H7 (cell line): Measurements from ENCODE around the gene EZH1. TPM values are rescaled to one million over a fixed set of nuclear protein-coding genes. Genes with fewer than 3 reads are reported as not detected.
A peak's percentile ranks its signal among the peaks of the same experiment; 100 is the strongest.

Source experiments
- DNase-seq: peaks from one replicate; pipeline ENCODE4 v3.0.0; 2012
- H3K27me3 ChIP-seq: 2 replicates; pipeline ENCODE4 v1.6.0; 2011; ENCODE audit warnings: mild to moderate bottlenecking, low read length; ENCODE audit not compliant: control insufficient read depth, insufficient read depth
- H3K36me3 ChIP-seq: replicated peaks from 2 replicates; pipeline ENCODE4 v1.5.1; 2011; ENCODE audit warnings: low read length; ENCODE audit not compliant: control insufficient read depth, insufficient read depth
- H3K4me3 ChIP-seq: 2 replicates; pipeline ENCODE4 v1.5.1; 2011; ENCODE audit warnings: low read depth, mild to moderate bottlenecking, control low read depth, low read length, moderate library complexity; ENCODE audit not compliant: insufficient read depth
- total RNA-seq: library from RNA; depleted of rRNA; stranded (reverse); fragments of >200 nt; shearing (Covaris generic); gene quantifications from 2 replicates; pipeline ENCODE4 v1.2.3, GENCODE V29; 2014

EZH1 gene
- total RNA-seq, 1 experiment from 2014 or later, result 13.9 TPM

DNA sequence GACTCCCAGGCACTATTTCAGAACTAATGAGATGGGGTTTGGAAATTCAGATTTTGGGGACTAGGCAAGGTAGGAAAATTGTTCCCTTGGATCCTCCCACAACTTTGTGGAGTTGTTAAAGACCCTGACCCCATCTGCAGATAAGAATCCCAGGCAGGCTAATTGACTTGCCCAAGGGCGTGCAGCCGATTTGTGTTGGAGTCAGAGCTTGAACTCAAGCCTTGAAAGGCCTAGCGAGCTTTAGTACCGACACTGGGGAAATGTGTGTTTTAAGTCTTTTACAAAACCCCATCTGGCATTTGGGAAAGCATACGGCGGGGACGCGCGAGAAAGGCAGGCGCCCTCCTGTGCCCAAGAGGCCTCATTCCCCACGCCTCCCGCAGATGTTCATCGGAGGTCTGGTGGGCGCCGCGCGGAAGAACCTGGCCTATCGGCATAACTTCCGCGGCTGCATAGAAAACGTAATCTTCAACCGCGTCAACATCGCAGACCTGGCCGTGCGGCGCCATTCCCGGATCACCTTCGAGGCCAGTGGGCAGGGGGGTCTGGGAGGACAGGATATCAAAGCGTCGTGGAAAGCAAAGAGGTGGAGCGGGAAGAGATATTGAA, 58.2 kb downstream of the EZH1 start:
- DNase-seq, result peak; percentile 62
- Histone ChIP-seq H3K4me3 (no peak overlapping the region), H3K36me3 (no peaks in the 10 kb centered on the region; the same call in 1 of the 2 replicates), H3K27me3 (peaks cover 15% of the 10 kb centered on the region)

DNA sequence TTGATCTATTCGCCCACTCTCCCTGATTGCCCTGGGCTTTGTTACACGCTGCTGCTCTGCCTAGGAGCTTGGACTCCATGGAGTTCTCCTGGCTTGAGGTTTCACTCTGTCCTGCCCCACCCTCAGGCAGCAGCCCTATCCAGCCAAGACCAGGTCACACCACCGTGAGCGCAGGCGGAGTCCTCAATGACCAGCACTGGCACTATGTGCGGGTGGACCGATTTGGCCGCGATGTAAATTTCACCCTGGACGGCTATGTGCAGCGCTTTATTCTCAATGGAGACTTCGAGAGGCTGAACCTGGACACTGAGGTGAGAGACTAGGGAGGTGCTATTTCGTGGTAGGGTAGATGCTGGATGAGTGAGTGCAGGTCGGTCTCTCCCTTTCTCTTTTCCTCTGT, 59.0 kb downstream of the EZH1 start:
- no peak overlapping the region for H3K4me3 ChIP-seq

DNA sequence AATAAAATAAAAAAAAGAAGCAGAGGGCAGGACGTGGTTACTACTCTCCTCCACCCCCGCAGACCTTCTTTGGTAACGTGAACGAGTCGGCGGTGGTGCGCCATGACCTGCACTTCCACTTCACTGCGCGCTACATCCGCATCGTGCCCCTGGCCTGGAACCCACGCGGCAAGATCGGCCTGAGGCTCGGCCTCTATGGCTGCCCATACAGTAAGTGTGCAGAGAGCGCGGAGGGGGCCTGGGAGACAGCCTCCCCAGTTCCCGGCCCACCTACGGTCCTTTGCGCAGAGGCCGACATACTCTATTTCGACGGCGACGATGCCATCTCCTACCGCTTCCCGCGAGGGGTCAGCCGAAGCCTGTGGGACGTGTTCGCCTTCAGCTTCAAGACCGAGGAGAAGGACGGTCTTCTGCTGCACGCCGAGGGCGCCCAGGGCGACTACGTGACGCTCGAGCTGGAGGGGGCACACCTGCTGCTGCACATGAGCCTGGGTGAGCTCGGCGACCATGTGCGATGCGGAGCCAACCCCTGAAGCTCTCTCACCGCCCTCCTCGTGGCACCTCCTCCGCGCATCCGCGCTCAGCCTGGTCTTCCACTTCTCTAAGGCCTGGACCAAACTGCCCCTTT, 59.8 kb downstream of the EZH1 start:
- Histone ChIP-seq H3K4me3 (no peak overlapping the region), H3K36me3 (no peaks in the 10 kb centered on the region; the same call in 1 of the 2 replicates), H3K27me3 (peaks cover 21% of the 10 kb centered on the region)
- no peak for DNase-seq

More for the DNA sequence above, 59.0 kb downstream of the EZH1 start:
- H3K36me3 ChIP-seq, result no peaks in the 10 kb centered on the region; the same call in 1 of the 2 replicates
- DNase-seq, result no peak
- peaks cover 15% of the 10 kb centered on the region for H3K27me3 ChIP-seq

DNA sequence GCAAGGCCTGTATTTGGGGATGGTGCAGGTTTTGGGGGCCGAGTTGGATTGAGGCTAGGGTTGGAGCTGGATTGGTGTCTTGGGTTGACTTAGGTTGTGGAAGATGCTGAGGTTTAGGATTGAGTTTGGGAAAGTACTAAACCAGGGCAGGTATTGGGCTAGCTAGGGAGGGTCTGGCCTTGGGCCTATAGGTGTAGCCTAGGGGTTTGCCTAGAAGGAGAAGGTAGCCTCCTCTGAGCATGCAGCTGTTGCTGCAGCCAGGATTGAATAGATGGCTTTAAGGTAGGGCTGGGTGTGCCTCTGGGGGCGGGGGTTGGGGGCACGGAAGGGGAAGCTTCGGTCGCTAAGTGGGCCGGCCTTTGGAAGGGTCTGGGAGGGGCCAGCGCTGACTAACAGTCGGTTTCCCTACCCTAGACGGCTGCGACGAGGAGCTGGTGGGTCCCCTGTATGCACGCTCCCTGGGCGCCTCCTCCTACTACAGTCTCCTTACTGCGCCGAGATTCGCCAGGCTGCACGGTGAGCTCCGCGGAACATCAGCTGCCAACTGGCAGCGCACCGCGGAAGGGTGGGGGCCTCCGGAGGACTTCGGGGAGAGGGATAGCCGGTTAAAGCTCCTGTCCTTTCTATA, 61.3 kb downstream of the EZH1 start:
- peaks cover 23% of the 10 kb centered on the region for H3K27me3 ChIP-seq
- peak overlapping the region; percentile 63; the same call in 1 of the 2 replicates for H3K4me3 ChIP-seq
- DNase-seq, result peak; percentile 81
- H3K36me3 ChIP-seq, result no peaks in the 10 kb centered on the region; the same call in 1 of the 2 replicates

DNA sequence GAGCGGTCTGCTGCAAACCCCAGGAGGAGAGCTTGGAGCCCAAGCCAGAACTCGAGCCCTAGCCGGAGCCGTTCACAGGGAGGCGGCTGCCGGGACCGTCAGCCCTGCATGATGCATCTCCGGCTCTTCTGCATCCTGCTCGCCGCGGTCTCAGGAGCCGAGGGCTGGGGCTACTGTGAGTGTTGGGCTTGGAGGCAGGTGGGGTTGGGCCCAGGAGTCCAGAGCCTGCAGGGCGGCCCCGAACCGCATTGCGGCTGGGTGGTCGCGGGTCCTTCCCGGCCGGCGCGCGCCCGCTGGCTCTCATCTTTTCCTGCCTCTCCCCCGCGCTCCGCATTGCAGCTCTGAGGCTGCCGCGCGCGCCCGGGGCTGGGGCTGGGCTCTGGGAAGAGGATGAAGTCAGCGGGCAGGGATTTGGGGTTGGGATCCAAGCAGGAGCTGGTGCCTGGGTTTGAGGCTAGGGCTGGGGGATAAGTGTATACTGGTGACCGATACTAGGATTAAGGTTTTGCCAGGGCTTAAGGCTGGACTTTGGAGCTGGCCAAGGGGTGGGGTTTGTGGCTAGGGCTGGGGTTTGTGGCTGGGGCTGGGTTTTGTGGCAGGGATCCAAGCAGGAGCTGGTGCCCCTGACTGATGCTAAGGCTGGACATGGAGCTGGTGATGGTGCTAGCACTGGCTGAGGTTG, 62.0 kb downstream of the EZH1 start:
- Histone ChIP-seq H3K27me3 (peaks cover 23% of the 10 kb centered on the region), H3K4me3 (peak overlapping the region; percentile 63), H3K36me3 (no peaks in the 10 kb centered on the region; the same call in 1 of the 2 replicates)
- peak; percentile 87 for DNase-seq

DNA sequence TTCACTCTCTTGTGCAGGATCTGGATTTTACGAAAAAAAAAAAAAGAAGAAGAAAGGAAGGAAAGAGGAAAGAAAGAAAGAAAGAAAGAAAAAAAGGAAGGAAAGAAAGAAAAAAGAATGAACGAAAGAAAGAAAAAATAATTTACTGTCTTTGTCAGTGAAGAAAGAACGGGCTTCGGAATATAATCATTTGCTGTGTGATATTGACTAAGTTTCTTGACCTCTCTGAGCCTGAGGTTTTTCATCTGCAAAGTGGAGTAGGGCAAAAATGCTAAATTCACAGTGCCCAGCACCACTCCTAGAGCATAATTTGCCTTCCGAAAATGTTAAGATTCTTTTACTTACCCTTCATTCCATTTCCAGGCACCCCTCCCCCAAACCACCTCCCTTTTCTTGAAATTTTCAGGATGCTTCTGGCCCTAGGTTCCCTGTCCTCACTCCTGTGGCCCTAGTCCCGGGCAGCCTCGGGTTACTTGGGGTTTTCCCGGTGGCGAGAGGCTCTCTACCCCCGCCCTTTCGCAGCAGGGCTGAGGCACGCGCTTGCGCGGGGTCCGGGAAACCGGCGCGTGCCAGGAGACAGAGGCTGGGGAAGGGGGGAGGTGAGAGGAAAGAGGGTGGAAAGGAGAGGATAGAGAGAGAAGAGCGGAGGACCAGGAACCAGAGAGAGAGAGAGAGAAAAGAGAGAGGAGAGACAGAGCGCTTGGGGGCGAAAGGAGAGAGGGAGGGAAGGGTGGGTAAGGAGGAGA, 62.7 kb downstream of the EZH1 start, which contains the start of gene CNTNAP1:
TSS of gene CNTNAP1 (plus strand) at position 556 of the 746 bp plus-strand sequence. CDS start 299 bp downstream, outside the sequence.
- peak; percentile 93 for DNase-seq
- H3K27me3 ChIP-seq, result peaks cover 23% of the 10 kb centered on the region

DNA sequence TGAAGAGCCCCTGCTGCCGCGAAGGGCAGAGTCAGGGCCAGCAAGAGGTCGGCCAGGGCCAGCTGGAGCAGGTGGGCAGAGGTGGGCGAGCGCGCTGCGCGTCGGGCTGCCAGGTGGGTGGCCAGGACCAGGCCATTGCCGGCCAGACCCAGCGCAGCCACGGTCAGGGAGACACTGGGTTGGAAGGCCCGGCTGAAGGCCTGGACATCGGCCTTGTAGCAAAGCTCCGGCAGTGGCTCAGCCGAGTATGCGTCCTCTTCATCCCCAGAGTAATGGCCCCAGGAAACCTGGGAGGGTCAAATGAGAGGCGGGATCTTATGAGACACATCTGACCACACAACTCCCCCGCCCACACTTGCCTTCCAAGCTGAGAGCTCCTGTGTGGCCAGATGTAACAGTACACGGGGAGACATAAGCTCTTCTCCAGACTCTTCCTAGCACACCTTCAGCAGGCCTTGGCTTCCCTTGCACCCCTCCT, 64.5 kb downstream of the EZH1 start:
- Histone ChIP-seq H3K36me3 (no peaks in the 10 kb centered on the region), H3K27me3 (peaks cover 33% of the 10 kb centered on the region), H3K4me3 (peak overlapping the region; percentile 45)
- peak; percentile 53 for DNase-seq

More for the DNA sequence above, 62.7 kb downstream of the EZH1 start, which contains the start of gene CNTNAP1:
- peak within 1 kb of the TSS; percentile 63 for H3K4me3 ChIP-seq
- no peaks in the 10 kb centered on the region; the same call in 1 of the 2 replicates for H3K36me3 ChIP-seq

DNA sequence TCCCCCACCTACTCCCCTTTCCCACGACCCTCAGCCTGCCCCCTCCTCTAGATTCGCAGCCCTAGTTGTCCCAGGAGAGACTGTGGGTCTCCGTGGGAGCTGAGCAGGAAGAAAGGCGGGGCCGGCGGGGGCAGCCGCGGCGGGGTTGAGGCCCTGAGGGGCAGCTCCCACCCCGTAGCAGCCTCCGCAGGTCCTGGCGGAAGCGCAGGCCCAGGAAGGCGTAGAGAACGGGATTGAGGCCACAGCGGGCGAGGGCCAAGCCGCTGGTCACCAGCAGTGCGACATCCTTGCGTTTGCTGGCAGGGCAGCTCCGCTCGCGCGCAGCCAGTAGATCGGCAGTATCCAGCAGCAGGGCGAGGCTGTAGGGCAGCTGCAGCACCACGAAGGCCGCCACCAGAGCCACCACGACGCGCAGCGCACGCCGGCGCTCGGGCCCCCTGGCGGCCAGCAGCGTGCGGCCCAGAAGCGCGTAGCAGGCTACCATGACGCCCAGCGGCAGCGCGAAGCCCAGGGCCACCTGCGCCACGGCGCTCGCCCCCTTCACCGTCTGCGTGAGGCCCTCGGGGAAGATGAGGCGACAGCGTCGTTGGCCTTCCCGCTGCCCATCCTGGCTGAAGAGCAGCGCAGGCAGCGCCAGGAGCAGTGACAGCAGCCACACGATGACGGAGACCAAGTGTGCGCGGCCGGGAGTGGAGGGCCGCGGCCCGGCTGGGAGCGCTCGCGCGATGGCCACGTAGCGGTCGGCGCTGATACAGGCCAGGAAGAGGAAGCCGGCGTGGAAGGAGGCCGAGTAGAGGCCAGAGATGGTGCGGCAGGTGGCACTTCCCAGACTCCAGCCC, 65.1 kb downstream of the EZH1 start:
- peak; percentile 91 for DNase-seq
- peak overlapping the region; percentile 45 for H3K4me3 ChIP-seq
- H3K36me3 ChIP-seq, result no peaks in the 10 kb centered on the region
- H3K27me3 ChIP-seq, result peaks cover 37% of the 10 kb centered on the region

DNA sequence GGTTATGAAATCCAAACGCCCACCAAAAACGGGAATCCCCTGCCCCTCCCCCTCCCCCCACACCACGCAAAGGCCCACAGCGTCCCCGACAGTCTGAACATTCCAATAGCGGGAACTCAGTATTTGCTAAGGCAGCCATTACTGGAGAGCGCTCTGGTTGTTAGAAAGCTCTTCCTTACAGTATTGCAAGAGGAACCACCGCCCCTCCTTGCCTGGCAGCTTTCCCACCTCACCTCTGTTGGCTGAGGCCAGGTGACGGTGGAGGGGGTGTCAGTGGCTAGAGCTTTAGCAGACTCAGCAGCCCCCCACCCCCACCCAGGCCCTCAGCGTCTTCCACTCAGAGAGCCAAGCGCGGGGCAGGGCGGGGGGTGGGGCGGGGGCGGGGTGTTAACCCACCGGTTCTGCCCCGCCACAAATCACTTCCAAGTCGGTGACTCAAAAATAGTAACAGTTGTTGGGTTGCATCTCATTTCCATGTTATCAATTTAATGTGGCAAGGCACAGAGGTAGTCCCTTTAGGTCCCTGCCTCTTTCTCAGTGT, 65.8 kb downstream of the EZH1 start:
- Histone ChIP-seq H3K36me3 (no peaks in the 10 kb centered on the region), H3K27me3 (peaks cover 41% of the 10 kb centered on the region), H3K4me3 (peak overlapping the region; percentile 72)
- peak; percentile 73 for DNase-seq

DNA sequence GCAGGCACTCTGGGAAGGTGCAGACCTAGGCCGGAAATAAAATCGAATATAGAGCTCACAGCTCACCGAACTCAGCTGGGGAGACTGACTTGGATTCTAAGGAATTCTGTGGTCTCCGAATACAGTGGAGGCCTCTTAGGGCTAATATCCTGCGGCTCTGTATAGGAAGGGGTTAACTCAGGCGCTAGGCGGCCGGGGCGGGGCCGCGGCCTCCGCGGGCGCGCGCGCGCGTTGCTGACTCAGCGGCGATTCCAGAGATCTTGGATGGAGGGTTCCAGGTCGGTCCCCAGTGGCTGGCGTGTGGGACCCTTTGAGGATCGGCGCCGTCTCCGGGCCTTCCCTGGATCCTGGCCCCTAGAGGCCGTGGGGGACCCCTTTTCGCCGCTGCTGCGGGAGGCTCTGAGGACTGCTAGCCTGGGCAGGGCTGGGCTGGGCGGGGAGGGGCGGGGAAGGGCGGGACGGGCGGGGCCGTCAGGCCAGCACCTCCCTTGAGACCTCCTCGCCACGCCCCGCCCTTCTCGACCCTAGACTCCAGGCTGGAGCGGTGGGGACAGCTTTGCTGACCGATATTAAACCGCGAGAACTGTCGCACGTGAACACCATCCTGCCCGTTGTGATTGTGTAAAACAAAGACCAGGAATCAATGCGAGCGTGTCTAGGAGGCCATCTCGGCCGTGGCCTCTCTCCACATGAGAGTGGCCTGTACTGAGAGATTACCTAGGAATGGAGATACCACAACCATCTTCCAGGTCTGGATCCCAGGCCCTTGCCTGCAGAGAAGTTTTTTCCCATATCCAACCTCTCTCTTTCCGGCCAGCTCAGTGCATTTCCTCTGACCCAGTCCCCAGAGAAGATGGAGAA, 66.7 kb downstream of the EZH1 start:
- Histone ChIP-seq H3K4me3 (peak overlapping the region; percentile 72), H3K27me3 (peaks cover 42% of the 10 kb centered on the region), H3K36me3 (no peaks in the 10 kb centered on the region)
- DNase-seq, result peak; percentile 96

DNA sequence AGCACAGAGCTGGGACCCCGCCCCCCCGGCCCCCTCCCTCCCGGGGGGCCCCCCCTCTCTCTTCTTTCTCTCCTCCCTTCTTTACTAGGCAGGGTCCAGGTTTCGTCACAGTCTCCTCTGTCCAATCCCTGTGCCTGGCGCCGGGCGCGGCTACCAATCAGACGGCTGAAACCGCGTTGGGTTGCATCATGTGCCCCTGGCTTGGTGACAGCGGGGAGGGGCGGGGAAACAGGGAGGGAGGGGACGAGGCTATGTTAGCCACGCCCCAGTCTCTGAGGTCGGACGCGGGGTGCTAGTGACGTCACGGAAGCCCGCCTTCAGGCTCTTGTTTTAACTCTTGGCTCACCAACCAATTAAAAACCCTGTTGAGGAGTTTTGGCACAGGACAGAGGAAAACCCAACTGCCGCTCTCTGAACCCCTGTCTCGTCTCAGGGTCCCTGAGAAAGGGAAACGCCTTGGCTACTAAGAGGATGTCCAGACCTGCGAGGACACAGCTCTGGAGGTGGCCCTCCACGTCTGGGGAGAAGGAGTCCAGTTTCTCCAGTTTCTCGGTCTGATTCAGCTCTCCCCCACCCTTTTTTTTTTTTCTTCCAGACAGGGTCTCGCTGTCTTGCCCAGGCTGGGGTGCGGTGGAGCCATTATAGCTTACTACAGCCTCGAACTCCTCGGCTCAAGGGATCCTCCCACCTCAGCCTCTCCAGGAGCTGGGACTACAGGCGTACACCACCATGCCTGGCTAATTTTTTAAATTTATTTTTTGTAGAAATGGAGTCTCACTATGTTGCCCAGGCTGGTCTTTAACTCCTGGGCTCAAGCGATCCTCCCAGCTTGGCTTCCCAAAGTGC, 67.6 kb downstream of the EZH1 start:
- Histone ChIP-seq H3K27me3 (peaks cover 45% of the 10 kb centered on the region), H3K4me3 (peak overlapping the region; percentile 74), H3K36me3 (no peaks in the 10 kb centered on the region)
- peak; percentile 99 for DNase-seq
